ENCODE data around the gene MEOX2.

The MEOX2 gene

GRCh38 chr7:15618275-15618674 is 68.2 kb downstream of the MEOX2 start:
- in situ Hi-C loops (cut with MboI; ENCODE audit: low sequenced_read_pairs): no loop called here

- in situ Hi-C loops (cut with MboI; ENCODE audit: low sequenced_read_pairs): no loop called here
These were observed 74.3 kb downstream of the MEOX2 start for GRCh38 chr7:15612205-15612604.

GRCh38 chr7:15610503-15610902 is 76.0 kb downstream of the MEOX2 start:
- in situ Hi-C loops (cut with MboI; ENCODE audit: low sequenced_read_pairs): no loop called here

DNA sequence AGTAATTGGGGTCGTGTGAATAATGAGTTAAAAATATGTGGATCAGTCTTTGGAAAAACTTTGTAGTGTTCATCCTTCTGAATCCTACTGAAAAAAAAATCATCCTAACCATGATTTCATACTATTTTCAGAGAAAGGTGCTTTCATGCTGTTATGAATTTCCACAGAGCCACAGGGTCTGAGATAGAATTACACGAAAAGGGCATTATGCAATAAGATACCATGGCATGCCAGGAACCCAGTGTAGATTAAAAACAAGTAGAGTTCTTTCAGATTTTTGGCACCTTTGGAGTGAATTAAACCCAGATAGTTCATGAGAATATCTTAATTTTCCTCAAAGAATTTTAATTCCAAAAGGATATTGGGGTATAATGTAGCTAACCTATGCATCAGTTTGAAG is 77.2 kb downstream of the MEOX2 start:
- in situ Hi-C loops (cut with MboI; ENCODE audit: low sequenced_read_pairs): no loop called here

GRCh38 chr7:15607529-15608210 is 78.8 kb downstream of the MEOX2 start:
- in situ Hi-C loops (cut with MboI; ENCODE audit: low sequenced_read_pairs): no loop called here

- in situ Hi-C loops (cut with MboI; ENCODE audit: low sequenced_read_pairs): no loop called here
These were observed 79.9 kb downstream of the MEOX2 start for GRCh38 chr7:15606561-15606960.

GRCh38 chr7:15604166-15604565 is 82.3 kb downstream of the MEOX2 start:
- in situ Hi-C loops (cut with MboI; ENCODE audit: low sequenced_read_pairs): no loop called here

- in situ Hi-C loops (cut with MboI; ENCODE audit: low sequenced_read_pairs): no loop called here
These were observed 83.4 kb downstream of the MEOX2 start for GRCh38 chr7:15603124-15603523.

GRCh38 chr7:15602236-15602635 is 84.2 kb downstream of the MEOX2 start:
- in situ Hi-C loops (cut with MboI; ENCODE audit: low sequenced_read_pairs): no loop called here

- in situ Hi-C loops (cut with MboI; ENCODE audit: low sequenced_read_pairs): no loop called here
These were observed 85.3 kb downstream of the MEOX2 start for GRCh38 chr7:15601175-15601574.

DNA sequence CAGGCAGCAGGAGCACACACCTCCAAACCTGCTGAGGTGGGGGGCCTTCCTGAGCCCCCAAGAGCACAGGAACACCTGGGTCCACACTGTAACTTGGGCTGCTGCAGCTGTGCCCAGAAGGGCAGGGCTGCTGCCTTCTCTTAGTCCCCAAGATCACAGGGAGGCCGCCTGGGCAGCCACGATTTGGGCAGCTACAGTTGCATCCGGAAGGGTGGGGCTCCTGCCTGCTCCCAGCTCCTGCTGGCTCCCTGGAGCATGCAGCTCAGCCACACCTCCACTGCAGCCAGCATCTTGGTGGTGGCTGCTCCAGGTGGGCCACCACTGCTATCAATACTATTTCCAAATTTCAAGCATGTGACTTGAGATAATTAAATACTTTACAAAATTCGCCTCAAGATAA is 86.2 kb downstream of the MEOX2 start:
- in situ Hi-C loops (cut with MboI; ENCODE audit: low sequenced_read_pairs): no loop called here

GRCh38 chr7:15594461-15594860 is 92.0 kb downstream of the MEOX2 start:
- in situ Hi-C loops (cut with MboI; ENCODE audit: low sequenced_read_pairs): no loop called here

- in situ Hi-C loops (cut with MboI; ENCODE audit: low sequenced_read_pairs): no loop called here
These were observed 93.1 kb downstream of the MEOX2 start for GRCh38 chr7:15593382-15593781.

GRCh38 chr7:15586266-15586665 is 100.2 kb downstream of the MEOX2 start:
- in situ Hi-C loops (cut with MboI; ENCODE audit: low sequenced_read_pairs): no loop called here

GRCh38 chr7:15584575-15584974 is 101.9 kb downstream of the MEOX2 start:
- in situ Hi-C loops (cut with MboI; ENCODE audit: low sequenced_read_pairs): no loop called here

- in situ Hi-C loops (cut with MboI; ENCODE audit: low sequenced_read_pairs): no loop called here
These were observed 103.7 kb downstream of the MEOX2 start for GRCh38 chr7:15582773-15583172.

DNA sequence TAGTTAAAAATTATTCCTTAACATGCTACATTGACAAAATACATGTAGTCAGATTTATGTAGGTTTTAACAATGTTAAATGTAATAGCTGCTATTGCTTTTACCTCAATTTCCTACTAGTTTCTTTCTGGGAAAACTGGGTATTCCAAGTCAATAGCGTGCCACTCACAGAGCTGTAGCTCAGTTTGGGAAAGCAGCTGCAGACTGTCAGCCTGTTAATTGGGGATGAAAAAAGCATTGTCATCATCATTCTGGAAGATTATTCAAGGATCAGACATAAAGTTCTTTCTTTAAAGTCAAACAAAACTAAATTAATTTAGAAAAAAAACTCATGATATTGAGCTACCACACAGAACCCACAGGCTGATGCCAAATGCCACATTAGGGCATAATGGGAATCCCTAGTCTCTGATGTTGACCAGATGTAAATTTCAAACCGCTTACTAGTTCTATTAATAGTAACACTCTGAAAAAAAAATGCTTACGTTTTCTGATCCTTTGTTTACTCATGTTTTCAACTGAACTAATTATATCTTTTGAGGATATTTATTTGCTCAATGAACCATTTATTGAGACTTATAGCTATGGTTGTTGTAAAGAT is 105.0 kb downstream of the MEOX2 start:
- in situ Hi-C loops (cut with MboI; ENCODE audit: low sequenced_read_pairs): no loop called here

- in situ Hi-C loops (cut with MboI; ENCODE audit: low sequenced_read_pairs): no loop called here
These were observed 105.7 kb downstream of the MEOX2 start for GRCh38 chr7:15580604-15581351.

DNA sequence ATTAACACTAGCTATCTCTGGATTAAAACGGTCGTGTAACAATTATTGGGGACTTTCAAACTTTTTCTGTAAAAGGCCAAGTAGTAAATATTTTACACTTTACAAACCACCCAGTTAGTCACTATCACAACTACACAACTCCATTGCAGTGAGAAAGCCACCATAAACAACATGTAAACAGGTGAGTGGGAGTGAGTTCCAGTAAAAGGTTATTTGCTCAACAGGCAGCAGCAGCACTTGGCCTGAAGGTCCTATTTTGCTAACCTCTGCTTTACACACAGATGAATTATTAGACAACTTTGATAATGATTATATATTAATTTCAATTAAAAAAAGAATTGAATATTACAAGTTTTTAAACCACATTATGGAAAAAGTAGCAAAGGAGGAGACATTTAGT is 108.9 kb downstream of the MEOX2 start:
- in situ Hi-C loops (cut with MboI; ENCODE audit: low sequenced_read_pairs): no loop called here

DNA sequence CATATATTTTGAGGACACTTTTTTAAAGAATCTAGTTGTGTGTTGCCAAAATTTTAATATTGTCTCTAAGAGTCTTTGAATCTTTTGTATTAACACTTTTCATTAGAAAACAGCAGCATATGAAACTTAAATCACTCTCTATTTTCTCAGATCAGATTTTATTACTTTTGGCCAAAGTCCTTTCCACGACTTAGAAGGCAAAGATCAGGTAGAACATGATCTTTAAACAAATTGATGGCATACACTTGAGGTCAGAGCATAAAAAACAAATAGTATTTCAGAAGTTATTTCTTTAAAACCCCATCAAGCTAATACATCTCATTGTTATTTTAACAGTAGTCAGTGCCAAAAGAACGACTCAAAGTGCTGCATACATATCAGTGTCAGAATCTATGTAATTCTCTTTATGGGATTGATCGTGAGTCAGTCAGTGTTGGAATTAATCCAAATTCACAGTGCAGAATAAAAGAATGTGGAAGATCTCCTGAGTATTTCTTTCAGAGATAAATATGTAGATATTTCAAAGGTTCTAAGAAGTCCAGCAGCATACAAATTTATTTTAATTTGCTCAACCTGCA is 115.1 kb downstream of the MEOX2 start:
- in situ Hi-C loops (cut with MboI; ENCODE audit: low sequenced_read_pairs): no loop called here

DNA sequence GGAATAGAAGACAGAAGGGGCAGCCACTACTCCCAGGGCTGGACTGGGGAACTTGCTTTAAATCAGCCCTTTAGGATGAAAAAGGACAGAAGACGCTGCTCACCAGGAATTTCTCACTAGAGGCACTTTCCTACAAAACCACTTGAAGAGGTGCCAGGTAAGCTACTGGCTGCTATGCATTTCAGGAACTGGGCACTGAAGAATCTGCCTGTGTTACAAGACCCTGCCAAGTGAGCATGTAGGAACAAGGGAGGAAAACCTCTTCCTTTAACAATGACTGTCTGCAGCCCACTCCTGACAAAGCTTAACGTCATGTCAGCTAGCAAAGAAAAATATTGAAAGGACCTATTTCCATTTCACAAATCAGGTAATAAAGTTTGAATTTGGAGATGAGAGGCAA is 118.8 kb downstream of the MEOX2 start:
- in situ Hi-C loops (cut with MboI; ENCODE audit: low sequenced_read_pairs): no loop called here

- in situ Hi-C loops (cut with MboI; ENCODE audit: low sequenced_read_pairs): no loop called here
These were observed 119.4 kb downstream of the MEOX2 start for GRCh38 chr7:15567036-15567435.
